Endodermal cell (in vitro differentiated cells): ENCODE data around the gene NPDC1. TPM values are rescaled to one million over a fixed set of nuclear protein-coding genes. Genes with fewer than 3 reads are reported as not detected.

ENCODE experiments used
- DNase-seq: peaks from one replicate; pipeline ENCODE4 v3.0.0-alpha.2; 2017
- H3K27ac ChIP-seq: 2 replicates; pipeline ENCODE4 v1.5.1; 2013; ENCODE audit warnings: mild to moderate bottlenecking, low read depth, low read length, moderate library complexity
- H3K27me3 ChIP-seq: 2 replicates; pipeline ENCODE4 v1.6.1; 2013; ENCODE audit warnings: mild to moderate bottlenecking, low read length, moderate library complexity; ENCODE audit not compliant: insufficient read depth, control insufficient read depth, poor library complexity, severe bottlenecking
- H3K36me3 ChIP-seq: 2 replicates; pipeline ENCODE4 v1.7.0; 2013; ENCODE audit warnings: mild to moderate bottlenecking, low read length, moderate library complexity; ENCODE audit not compliant: control insufficient read depth, insufficient read depth
- H3K4me1 ChIP-seq: one replicate; pipeline ENCODE4 v1.7.0; 2013; ENCODE audit warnings: low read length; ENCODE audit not compliant: control insufficient read depth, insufficient read depth
- H3K4me3 ChIP-seq: 2 replicates; pipeline ENCODE4 v1.5.1; 2013; ENCODE audit warnings: mild to moderate bottlenecking, low read length, moderate library complexity
- H3K9ac ChIP-seq: 2 replicates; pipeline ENCODE4 v1.6.1; 2013; ENCODE audit warnings: mild to moderate bottlenecking, low read length, moderate library complexity; ENCODE audit not compliant: poor library complexity, severe bottlenecking; ENCODE audit errors: extremely low read depth
- H3K9me3 ChIP-seq: 2 replicates; pipeline ENCODE4 v1.6.1; 2013; ENCODE audit warnings: mild to moderate bottlenecking, low read length, moderate library complexity; ENCODE audit not compliant: control insufficient read depth
- H3K27ac Mint-ChIP-seq: 2 replicates; pipeline ENCODE4 v1.8.0; 2020; ENCODE audit warnings: mixed read lengths
- H3K27me3 Mint-ChIP-seq: 2 replicates; pipeline ENCODE4 v1.8.0; 2021; ENCODE audit warnings: mild to moderate bottlenecking, mixed read lengths; ENCODE audit not compliant: insufficient read depth
- H3K36me3 Mint-ChIP-seq: 2 replicates; pipeline ENCODE4 v1.8.0; 2020; ENCODE audit warnings: low read depth, mixed read lengths
- H3K4me1 Mint-ChIP-seq: 2 replicates; pipeline ENCODE4 v1.8.0; 2020; ENCODE audit warnings: mixed read lengths
- H3K4me3 Mint-ChIP-seq: 2 replicates; pipeline ENCODE4 v1.8.0; 2020; ENCODE audit warnings: mild to moderate bottlenecking, moderate library complexity, mixed read lengths
- H3K9me3 Mint-ChIP-seq: 2 replicates; pipeline ENCODE4 v1.8.0; 2020; ENCODE audit warnings: mild to moderate bottlenecking, mixed read lengths
- WGBS, 2 experiments: methylation state at CpG; one replicate each; pipeline versions ENCODE4 v1.1.5 to v1.1.7; 2013; ENCODE audit warnings: missing lambda C conversion rate in 2 of 2, mixed read lengths in 1 of 2; ENCODE audit not compliant: insufficient coverage in 1 of 2, insufficient read length in 1 of 2; 5-methylcytosine and 5-hydroxymethylcytosine counted together
- total RNA-seq, 2 donors: library from RNA; stranded (reverse); fragmentation: NEBNext Ultra II Directional in 1 of 2; extraction: Animal tissue kit (Norgen Biotek cat#: 25700) in 1 of 2; gene quantifications; 2 replicates in 1 of 2; 3 replicates in 1 of 2; pipeline ENCODE4 v1.2.1, GENCODE V29; 2021
- TF ChIP-seq, protein P1 (sequence below): fragments of 200-600 bp; sonication (generic); conservative IDR thresholded peaks from 2 replicates; pipeline ENCODE4 v1.5.0; 2021; ENCODE audit warnings: antibody characterized with exemption, mild to moderate bottlenecking

Gene NPDC1
- total RNA-seq, 2 donors from 2014 or later = 60.8 to 73.3 TPM

DNA sequence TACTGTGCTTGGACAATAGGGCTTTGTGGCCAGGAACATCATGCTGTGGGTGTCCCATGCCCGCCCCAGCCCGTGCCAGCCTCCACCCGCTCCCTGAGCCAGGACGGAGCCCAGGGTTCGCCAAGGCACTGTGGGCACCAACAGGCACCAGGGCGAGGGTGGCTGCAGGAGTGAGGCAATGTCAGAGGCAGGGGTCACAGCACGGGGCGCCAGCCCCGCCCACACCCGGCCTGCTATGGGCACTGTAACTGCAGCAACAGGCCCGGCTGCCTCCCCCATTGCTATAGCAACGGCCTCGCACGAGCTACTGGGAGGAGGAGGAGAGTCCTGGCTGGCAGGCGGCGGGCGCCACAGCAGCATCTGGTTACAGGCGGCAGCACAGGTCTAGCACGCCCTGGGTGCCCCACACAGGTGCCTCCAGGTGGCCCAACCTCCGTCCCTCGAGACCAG is 20.4 kb downstream of the NPDC1 start:
- no peaks in the 10 kb centered on the region for H3K9me3 Mint-ChIP-seq
- no peaks in the 10 kb centered on the region for H3K9me3 ChIP-seq
- WGBS, 2 experiments = 85 to 89% methylated on average over 11 to 21 of the region's 21 CpGs
- H3K36me3 Mint-ChIP-seq = no peaks in the 10 kb centered on the region
- TF ChIP-seq, protein P1, sequence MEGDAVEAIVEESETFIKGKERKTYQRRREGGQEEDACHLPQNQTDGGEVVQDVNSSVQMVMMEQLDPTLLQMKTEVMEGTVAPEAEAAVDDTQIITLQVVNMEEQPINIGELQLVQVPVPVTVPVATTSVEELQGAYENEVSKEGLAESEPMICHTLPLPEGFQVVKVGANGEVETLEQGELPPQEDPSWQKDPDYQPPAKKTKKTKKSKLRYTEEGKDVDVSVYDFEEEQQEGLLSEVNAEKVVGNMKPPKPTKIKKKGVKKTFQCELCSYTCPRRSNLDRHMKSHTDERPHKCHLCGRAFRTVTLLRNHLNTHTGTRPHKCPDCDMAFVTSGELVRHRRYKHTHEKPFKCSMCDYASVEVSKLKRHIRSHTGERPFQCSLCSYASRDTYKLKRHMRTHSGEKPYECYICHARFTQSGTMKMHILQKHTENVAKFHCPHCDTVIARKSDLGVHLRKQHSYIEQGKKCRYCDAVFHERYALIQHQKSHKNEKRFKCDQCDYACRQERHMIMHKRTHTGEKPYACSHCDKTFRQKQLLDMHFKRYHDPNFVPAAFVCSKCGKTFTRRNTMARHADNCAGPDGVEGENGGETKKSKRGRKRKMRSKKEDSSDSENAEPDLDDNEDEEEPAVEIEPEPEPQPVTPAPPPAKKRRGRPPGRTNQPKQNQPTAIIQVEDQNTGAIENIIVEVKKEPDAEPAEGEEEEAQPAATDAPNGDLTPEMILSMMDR = no peak
- no peaks in the 10 kb centered on the region for H3K4me1 Mint-ChIP-seq
- H3K36me3 ChIP-seq = no peaks in the 10 kb centered on the region
- H3K4me3 Mint-ChIP-seq = no peak overlapping the region
- no peak for DNase-seq
- no peaks in the 10 kb centered on the region for H3K4me1 ChIP-seq
- peaks cover 17% of the 10 kb centered on the region for H3K27me3 ChIP-seq
- no peak overlapping the region for H3K4me3 ChIP-seq
- peaks cover 12% of the 10 kb centered on the region for H3K27me3 Mint-ChIP-seq
- H3K27ac Mint-ChIP-seq = no peak overlapping the region
- H3K27ac ChIP-seq = no peak overlapping the region
- no peak overlapping the region for H3K9ac ChIP-seq

- Mint-ChIP-seq H3K27me3 (peaks cover 6% of the 10 kb centered on the region), H3K27ac (no peak overlapping the region), H3K4me3 (no peak overlapping the region), H3K9me3 (no peaks in the 10 kb centered on the region), H3K4me1 (no peaks in the 10 kb centered on the region), H3K36me3 (no peaks in the 10 kb centered on the region)
- Histone ChIP-seq H3K36me3 (no peaks in the 10 kb centered on the region), H3K27ac (no peak overlapping the region), H3K4me1 (no peaks in the 10 kb centered on the region), H3K9ac (no peak overlapping the region), H3K27me3 (peaks cover 10% of the 10 kb centered on the region), H3K4me3 (no peak overlapping the region), H3K9me3 (no peaks in the 10 kb centered on the region)
- no peak for DNase-seq
- TF ChIP-seq, protein P1 = no peak
- 87 to 88% methylated on average over 14 to 15 of the region's 15 CpGs for WGBS, 2 experiments
Observed at GRCh38 chr9:137023583-137023991, 22.4 kb downstream of the NPDC1 start.

- Histone ChIP-seq H3K4me1 (no peaks in the 10 kb centered on the region), H3K36me3 (no peaks in the 10 kb centered on the region), H3K27me3 (peaks cover 8% of the 10 kb centered on the region), H3K27ac (peak overlapping the region; percentile 1), H3K9ac (no peak overlapping the region), H3K9me3 (no peaks in the 10 kb centered on the region), H3K4me3 (no peak overlapping the region)
- WGBS, 2 experiments = 89 to 100% methylated on average over 2 to 7 of the region's 7 CpGs
- Mint-ChIP-seq H3K27ac (no peak overlapping the region), H3K4me1 (no peaks in the 10 kb centered on the region), H3K36me3 (no peaks in the 10 kb centered on the region), H3K27me3 (peaks cover 6% of the 10 kb centered on the region), H3K9me3 (no peaks in the 10 kb centered on the region), H3K4me3 (no peak overlapping the region)
- TF ChIP-seq, protein P1 = no peak
- no peak for DNase-seq
Observed at GRCh38 chr9:137023157-137023556, 22.8 kb downstream of the NPDC1 start.
